NCI-H345 treated with DMSO at 0.1 percent for 48 hours (cell line): ENCODE measurements around the gene TXNRD2.
"Not testable (repeated sequence)": the region's sequence is repeated elsewhere in the genome, so short reads cannot be mapped to it uniquely, and the experiment has no call there.

Source experiments
- DNase-seq: peaks from one replicate; lab custom pipeline; 2025; ENCODE audit not compliant: unreplicated experiment; lab: John Stamatoyannopoulos, UW

The TXNRD2 gene

DNA sequence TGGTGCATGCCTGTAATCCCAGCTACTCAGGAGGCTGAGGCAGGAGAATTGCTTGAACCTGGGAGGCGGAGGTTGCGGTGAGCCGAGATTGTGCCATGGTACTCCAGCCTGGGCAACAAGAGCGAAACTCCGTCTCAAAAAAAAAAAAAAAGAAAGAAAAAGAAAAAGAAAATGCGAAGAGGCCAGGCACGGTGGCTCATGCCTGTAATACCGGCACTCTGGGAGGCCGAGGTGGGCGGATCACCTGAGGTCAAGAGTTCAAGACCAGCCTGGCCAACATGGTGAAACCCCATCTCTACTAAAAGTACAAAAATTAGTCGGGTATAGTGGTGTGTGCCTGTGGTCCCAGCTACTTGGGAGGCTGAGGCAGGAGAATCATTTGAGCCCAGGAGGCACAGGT is 15.6 kb downstream of the TXNRD2 start:
- not testable (repeated sequence) for DNase-seq

DNA sequence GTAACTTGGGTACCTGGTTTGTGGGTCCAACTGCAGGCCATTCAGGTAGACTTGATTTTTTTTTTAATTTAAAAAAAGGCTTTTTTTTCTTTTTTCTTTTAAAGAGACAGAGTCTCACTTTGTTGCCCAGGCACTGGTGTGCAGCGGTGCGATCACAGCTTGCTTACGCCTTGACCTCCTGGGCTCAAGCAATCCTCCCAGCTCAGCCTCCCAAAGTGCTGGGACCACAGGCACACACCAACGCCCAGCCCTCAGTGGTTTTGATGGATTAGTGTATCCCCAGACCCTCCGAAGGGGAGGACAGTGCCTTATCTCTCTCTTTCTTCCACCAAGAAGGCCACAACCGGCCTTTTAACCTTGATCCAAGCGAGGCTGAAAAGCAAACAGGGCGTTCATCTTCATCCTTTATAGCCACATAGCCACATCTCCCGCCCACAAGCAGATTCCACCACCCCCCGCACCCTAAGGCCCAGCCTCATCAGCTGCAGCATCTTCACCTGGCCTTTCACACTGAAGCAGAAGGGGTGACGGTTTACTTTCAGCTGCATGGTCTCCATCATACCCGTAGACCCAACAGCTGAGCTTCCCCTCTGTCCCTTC is 17.6 kb downstream of the TXNRD2 start:
- DNase-seq = no peak

DNA sequence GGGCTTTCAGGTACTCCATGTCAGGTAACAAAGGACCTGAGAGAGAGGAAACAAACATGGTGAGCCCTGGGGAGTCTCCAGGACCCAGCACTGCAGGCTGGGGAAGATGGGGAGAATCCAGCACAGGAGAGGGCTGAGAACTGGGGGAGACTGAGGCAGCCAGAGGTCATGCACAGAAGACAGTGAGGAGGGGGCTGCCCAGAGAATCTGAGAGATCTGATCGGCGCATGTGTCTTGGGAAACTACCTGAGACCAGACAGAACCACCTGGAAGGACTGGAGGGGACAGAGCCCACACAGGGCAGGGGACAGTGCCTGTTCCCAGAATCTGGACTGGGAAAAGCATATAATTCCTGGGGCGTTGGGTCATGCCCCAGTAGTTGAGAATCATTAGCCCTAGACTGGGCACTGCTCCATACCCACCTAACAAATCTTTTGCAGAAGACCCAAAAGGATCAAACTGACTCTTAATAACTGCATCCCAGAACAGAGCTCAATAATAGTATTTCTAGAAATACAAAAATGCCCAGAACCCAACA is 20.0 kb downstream of the TXNRD2 start:
- DNase-seq = no peak

DNA sequence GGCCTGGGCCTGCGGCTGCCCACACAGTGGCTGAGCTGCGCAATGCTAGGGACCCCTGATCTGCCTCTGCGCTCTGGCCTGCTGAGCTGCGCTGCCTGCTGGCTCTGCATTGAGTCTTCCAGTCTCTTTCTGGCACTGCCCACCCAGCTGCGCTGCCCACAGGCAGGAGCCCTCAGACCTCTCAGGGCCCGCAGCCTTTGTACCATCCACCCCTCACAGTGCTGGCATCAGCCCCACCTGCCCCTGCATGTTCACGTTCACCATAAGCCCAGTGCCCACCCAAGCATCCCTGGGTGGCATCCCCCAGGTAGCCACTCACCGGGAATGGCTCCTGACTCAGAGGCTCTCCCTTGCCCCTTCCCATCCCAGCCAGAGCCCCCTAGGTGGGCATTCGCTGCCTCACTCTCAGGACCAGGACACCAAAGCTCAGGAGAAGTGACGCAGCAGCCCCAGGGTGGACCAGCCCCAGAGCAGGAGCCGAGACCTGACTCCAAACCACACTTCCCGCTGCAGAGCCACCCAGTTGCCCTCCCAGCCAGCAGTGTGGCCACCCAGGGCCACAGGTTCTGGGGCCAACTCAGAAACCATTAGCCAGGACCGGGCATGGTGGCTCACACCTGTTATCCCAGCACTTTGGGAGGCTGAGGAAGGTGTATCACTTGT is 21.8 kb downstream of the TXNRD2 start:
- DNase-seq = no peak

DNA sequence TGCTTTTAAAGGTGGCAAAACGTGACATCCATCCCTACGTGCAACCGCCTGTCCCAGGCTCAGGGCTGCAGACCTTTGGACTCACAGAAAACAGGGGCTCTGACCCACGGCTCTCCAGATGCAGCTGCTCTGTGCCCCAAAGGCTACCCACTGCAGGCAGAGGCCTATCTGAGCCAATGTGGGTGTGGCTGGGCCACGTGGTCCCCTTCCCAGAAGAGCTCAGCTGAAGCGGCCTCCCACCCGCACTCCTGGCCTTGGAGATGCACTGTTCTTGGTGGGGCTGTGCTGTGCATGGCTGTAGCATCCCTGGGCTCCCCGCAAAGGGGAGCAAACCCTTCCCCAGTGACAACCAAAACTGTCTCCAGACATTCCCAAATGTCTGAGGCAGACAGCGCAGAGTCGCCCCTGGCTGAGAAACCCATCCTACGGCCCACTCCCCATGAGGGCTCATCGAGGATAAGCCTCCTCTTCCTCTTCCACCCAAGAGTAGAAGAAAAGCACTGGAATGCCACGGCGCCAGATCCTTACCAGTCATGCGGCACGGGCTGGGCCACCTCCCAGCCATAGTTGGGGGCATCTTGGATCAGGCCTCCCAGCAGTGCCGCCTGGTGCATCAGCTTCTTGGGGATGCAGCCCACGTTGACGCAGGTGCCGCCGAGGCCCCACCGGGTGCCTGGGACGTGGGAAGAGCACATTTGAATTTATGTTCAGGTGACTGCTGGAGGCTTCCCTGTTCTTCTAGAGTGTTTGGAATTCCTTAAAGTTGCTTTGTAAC is 23.1 kb downstream of the TXNRD2 start:
- DNase-seq = no peak

DNA sequence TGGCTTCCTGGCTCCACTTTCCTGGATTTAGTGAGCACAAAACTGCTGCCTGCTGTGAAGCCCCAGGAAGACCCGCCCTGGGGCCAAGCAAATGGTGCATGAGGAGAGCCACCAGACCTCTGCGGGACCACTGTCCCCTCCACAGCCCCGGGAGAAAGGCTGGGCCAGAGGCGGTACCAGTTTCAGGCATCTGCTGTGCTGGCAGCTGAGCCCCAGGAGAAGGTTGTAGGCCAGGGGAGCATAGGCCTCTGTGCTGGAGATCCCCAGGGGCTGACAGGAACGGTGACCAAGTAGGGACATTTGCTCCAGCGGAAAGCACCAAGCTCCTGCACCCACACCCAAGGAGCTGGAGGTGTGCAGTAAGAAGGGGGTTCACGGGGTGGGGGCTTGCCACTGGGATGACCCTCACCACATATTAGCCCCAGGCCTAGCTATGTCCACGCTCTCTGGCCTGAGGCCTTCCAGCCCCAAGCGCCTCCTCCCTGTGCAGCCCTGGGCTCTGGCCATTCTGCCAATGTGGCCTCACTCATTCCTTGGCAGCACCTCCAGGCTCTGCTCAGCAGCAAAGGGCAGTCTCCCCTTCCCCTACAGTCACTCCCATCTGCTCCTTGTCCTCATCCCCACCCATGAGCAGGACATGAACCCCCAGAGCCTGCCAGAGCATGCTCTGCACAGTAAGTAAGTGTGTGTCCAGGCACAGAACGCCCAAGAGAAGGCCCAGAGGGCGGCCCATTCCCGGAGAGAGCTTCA is 24.1 kb downstream of the TXNRD2 start:
- no peak for DNase-seq

DNA sequence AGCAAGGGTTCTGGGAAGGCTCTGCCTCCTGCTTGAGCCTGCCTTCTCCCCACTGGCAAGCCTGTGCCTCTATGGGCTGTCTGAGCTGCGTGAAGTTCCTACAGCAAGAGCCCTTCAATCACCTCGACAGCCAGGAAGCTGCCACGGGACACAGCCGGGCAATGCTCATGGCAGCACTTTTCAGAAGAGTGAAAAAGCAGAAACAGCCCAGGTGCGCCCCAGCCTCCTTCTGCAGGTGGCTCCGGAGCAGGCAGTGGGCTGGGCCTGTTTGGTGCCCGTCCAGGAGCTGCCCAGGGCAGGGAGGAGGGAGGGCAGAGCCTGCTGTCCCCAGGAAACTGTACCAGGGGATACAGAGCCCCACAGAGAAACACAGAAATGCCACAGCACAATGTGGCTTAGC is 24.7 kb downstream of the TXNRD2 start:
- no peak for DNase-seq

DNA sequence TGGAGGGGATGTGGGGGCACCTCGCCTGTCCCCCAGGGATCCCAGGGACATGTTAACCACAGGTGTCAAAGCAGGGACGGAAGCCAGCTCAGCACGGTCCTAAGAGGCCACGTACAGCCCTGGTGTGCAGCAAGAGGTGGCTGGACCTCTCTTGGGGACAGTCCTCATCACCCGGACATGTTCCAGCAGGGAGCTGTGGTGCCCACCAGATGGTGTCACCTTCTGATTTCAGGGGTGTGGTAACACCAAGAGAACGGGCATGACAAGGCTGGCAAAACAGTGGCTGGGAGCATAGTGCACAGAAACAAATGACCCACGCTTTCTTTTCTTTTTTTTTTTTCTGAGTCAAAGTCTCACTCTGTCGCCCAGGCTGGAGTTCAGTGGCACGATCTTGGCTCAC is 25.6 kb downstream of the TXNRD2 start:
- no peak for DNase-seq

DNA sequence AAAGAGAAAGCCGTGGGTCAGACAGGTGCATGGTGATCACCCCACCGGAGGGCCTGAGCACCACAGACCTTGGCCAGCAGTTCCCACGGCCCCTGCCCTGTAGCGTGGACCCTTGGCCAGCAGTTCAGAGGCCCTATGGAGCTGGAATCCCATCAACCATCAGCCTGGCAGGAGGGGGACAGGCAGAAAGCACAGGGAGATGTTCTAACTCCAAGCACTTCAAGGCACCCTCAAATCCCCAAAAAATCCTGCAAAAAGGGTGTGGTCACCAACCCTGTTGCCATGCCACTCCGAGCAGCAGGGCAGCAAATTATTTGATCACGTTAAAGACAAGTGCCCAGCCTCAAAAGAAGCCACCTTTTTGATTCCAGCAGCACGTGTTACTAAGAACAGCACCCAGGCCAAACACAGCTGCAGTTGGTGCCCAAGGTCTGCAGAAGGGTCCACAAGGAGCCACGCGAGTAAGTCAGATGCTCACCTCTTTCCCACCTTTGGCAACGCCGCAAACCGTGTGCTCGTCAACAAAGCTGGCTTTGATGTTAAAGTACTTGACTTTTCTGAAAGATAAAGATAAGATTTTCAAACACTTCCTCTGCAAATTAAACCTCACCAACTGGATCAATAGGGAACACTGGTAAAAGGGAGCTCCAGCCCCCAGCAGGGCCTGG is 26.2 kb downstream of the TXNRD2 start:
- DNase-seq = no peak

DNA sequence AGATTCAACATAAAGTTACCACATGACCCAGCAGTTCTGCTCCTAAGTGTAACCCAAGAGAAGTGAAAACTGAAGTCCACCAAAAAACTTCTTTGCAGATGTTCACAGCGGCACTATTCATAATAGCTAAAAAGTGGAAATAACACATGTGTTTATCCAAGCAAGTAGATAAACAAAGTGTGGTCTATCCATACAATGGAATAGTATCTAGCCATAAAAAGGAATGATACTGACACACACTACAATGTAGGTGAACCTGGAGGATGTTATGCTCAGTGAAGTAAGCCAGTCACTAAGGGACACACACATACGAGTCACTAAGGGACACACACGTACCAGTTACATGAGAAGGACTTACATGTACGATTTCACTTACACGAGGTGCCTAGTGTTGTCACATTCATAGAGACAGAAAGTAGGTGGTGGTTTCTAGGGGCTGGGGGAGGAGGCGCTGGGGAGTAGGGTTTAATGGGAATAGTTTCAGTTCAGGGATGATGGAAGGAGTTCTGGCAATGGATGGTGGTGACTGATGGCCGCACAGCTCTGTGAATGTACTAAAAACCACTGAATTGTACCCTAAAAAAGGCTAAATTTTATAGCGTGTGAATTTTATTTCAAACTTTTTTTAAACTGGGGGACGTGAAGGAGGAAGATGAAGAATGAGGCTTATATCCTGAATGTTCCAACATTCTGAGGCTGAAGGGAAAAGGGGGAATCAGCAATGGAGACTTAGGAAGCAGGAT is 27.2 kb downstream of the TXNRD2 start:
- no peak for DNase-seq

DNA sequence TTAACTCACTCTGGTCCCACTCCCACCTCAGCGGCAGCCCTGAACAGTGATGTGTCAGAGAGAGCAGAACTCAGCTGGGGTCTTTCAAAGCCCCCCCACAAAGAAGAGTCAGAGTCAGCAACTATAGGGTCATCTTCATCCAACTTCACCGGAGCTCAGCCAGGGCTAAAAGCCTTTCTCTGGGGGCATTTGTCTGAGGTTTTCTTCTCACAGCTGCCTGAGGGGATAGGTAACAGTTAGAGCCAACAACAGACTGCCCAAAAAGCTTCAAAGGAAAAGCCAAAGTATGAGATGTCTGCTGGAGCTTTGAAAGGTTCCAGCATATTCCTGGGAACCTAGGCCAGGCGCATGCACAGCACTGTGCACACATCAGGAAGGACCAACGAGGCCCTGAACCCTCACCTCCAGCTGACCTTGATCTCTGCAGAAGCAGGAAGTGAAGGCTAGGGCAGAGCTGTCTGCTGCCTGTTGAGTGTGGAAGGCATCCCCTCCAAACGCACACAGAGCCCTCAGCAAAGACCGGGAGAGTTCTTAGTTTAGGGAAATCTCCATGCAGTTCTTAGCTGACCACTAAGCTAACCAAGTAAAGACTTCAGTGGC is 28.2 kb downstream of the TXNRD2 start:
- DNase-seq = no peak

DNA sequence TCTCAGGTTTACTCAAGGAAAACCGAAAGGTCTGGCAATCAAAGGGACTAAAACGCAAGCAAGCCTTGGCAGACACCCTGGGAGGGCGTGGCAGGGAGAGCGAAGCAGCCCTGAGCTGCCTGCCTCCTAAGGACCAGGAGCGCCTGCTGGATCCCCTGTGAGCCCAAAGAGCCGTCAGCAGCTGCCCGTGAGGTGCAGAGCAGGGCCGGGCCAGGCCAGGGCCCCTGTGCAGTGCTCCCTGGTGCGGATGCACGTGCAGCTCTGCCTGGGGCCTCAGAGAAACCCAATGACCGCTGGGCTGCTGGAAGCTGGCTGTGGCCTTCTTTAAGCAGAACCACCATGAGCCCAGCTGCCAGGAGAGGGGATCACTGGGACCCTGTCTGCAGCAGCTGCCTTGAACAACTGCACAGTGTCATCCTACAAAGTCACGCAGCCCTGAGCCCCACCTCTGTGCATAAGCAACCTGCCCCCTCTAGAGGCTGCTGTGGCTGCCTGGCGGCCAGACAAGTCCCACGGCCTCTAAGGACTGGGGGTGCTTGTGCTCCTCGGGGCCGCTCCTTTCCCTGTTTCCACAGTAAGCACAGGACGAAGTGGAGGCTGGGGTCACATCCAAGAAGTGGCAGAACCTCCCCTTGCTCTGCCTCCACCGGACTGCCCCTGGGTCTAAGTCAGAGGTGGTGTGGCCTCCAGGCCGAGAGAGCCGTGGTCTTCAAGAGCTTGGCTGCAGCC is 29.2 kb downstream of the TXNRD2 start:
- DNase-seq = no peak

DNA sequence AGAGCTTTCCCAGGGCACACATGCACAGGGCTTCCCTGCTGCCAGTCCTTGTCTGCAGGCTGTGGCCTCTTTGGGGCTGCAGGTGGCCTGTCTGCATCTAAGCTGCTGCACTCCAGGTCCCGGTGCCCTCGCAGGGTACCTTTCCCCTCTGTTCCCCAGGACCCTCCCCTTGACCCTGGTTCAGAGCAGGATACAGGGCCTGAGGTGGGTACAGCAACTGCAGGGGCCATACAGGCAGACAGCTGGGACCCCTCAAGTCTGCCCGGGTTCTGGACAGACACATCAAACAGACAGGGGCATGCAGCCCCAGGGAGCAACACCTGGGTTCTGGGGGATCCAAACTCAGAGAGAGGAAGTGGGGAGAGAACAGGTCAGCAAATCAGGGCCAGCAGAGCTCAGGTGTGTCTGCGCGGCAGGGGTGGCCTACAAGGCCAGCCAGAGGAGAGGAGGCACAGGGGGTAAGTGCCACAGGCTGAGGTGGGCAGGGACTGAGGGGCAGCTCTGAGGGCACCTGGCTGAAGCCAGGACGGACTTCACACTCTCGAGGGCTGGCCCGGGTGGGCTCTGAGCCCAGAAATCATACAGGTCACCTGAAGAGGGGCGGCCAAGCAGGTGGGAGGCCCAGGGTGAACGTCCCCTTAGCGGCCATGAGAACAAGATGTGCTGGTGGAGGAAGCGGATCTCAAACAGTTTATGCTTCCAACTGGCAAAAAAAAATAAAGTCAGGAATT is 29.9 kb downstream of the TXNRD2 start:
- DNase-seq = no peak

DNA sequence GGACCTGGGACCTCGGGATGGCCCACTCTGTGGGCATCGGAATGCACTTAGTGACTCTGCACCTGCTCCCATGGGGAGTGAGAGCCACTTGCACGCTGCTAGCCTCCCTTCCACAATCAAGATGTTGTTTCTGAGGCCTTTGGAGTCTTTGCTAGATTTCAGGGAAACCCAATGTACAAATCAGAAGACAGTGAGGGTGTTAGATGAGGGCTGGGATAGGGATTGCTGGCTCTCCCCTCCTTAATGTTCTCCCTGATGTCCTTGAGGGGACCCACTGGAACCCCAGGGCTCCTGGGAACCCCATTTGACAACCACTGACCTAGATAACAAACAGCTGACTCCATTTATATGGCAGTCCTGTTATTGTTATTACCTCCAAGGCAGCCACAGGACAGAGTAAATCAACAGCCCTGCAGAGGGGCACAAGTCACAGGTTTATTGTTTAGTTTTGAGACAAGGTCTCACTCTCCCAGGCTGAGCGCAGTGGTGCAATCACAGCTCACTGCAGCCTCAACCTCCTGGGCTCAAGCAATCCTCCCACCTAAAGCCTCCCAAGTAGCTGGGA is 31.4 kb downstream of the TXNRD2 start:
- no peak for DNase-seq

DNA sequence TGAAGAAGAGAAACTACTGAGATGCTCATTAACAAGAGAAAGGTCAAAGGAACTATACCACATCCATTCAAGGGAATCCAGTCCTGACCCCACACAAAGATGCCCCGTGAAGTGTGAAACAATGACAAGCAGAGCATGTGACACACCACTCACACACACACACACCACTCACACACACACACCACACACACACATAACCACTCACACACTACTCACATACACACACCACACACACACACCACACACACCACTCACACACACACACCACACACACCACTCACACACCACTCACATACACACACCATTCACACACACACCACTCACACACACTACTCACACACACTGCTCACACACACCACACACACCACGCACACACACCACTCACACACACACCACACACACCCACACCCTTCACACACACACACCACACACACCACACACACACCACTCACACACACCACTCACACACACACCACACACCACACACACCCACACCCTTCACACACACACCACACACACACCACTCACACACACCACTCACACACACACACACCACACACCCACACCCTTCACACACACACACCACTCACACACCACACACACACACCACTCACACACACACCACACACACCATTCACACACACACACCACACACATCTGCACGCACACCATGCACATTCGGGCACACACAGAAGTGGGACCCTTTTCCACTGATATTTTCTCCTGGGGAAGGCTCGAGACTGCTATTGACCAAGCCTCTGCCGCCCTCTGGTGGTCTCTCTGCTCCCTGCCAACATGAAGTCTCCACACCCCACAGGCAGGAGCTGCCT is 32.1 kb downstream of the TXNRD2 start:
- DNase-seq = peak; percentile 11

DNA sequence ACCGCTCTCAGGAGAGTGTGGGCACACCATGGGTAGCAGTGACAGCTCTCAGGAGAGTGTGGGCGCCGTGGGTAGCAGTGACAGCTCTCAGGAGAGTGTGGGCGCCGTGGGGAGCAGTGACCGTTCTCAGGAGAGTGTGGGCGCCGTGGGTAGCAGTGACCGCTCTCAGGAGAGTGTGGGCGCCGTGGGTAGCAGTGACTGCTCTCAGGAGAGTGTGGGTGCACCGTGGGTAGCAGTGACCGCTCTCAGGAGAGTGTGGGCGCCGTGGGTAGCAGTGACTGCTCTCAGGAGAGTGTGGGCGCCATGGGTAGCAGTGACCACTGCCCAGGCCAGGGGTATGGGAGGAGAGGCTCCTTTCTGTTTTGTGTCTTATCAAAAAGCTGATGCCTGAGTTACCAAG is 33.7 kb downstream of the TXNRD2 start:
- DNase-seq = not testable (repeated sequence)

DNA sequence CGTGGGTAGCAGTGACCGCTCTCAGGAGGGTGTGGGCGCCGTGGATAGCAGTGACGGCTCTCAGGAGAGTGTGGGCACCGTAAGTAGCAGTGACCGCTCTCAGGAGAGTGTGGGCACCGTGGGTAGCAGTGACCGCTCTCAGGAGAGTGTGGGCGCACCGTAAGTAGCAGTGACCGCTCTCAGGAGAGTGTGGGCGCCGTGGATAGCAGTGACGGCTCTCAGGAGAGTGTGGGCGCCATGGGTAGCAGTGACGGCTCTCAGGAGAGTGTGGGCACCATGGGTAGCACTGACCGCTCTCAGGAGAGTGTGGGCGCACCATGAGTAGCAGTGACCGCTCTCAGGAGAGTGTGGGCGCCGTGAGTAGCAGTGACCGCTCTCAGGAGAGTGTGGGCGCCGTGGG is 34.8 kb downstream of the TXNRD2 start:
- DNase-seq = not testable (repeated sequence)
